CD4-positive, alpha-beta T cell (primary cell): ENCODE measurements around the gene GPR137C. TPM values are rescaled to one million over a fixed set of nuclear protein-coding genes. Genes with fewer than 3 reads are reported as not detected.

Experiments
- ATAC-seq: fragments of 200-7000 bp; cut with Tn5 transposase; one replicate; pipeline ENCODE4 v1.10.0; 2022; ENCODE audit warnings: mild to moderate bottlenecking; ENCODE audit not compliant: poor library complexity
- CTCF ChIA-PET: fragments of 350-600 bp; sonication (Branson Sonifier 250); formaldehyde crosslinking; loops from one replicate; lab custom pipeline; 2021; ENCODE audit warnings: antibody characterized with exemption, inconsistent platforms; lab: Charles Lee
- POLR2A ChIA-PET: fragments of 350-600 bp; sonication (Branson Sonifier 250); formaldehyde crosslinking; loops from one replicate; lab custom pipeline; 2021; ENCODE audit warnings: antibody characterized with exemption, inconsistent platforms; lab: Charles Lee
- DNase-seq, 14 experiments: peaks; one replicate each; pipeline ENCODE4 v3.0.0-alpha.2; 2013 to 2020; ENCODE audit warnings: mixed read lengths in 2 of 14
- H3K27ac ChIP-seq, 2 donors: one replicate each; pipeline versions ENCODE4 v1.5.1 to v1.7.0; 2013; ENCODE audit warnings: low read length in 2 of 2, low read depth in 1 of 2, mild to moderate bottlenecking in 1 of 2
- H3K27me3 ChIP-seq, 2 experiments: 1 replicate in 1 of 2; 2 replicates in 1 of 2; pipeline versions ENCODE4 v1.6.1 to v1.7.0; 2013; ENCODE audit warnings: low read length in 2 of 2, control low read depth in 1 of 2, mild to moderate bottlenecking in 1 of 2, moderate library complexity in 1 of 2; ENCODE audit not compliant: insufficient read depth in 2 of 2, control insufficient read depth in 1 of 2
- H3K36me3 ChIP-seq: one replicate; pipeline ENCODE4 v1.6.1; 2013; ENCODE audit warnings: low read length, control low read depth; ENCODE audit not compliant: insufficient read depth
- H3K4me1 ChIP-seq: one replicate; pipeline ENCODE4 v1.6.1; 2013; ENCODE audit warnings: low read length, control low read depth; ENCODE audit not compliant: insufficient read depth
- H3K4me3 ChIP-seq: one replicate; pipeline ENCODE4 v1.5.1; 2013; ENCODE audit warnings: mild to moderate bottlenecking, low read length, moderate library complexity
- H3K9me3 ChIP-seq, 2 experiments: 1 replicate in 1 of 2; 2 replicates in 1 of 2; pipeline versions ENCODE4 v1.6.1 to v1.7.0; 2013; ENCODE audit warnings: low read length in 2 of 2, mild to moderate bottlenecking in 2 of 2, control low read depth in 1 of 2, moderate library complexity in 1 of 2; ENCODE audit not compliant: control insufficient read depth in 1 of 2, insufficient read depth in 1 of 2
- H3K27ac Mint-ChIP-seq: one replicate; pipeline ENCODE4 v1.8.0; 2020; ENCODE audit warnings: mixed read lengths
- H3K27me3 Mint-ChIP-seq: one replicate; pipeline ENCODE4 v1.8.0; 2021; ENCODE audit warnings: mixed read lengths
- H3K36me3 Mint-ChIP-seq: one replicate; pipeline ENCODE4 v1.8.0; 2021; ENCODE audit warnings: low read depth, mixed read lengths
- H3K4me1 Mint-ChIP-seq: one replicate; pipeline ENCODE4 v1.8.0; 2021; ENCODE audit warnings: low read depth, mixed read lengths
- H3K4me3 Mint-ChIP-seq: one replicate; pipeline ENCODE4 v1.8.0; 2020; ENCODE audit warnings: mild to moderate bottlenecking, mixed read lengths
- H3K9me3 Mint-ChIP-seq: one replicate; pipeline ENCODE4 v1.8.0; 2020; ENCODE audit warnings: mixed read lengths
- intact Hi-C, 2 experiments: fragments of 100-400 bp; cut with DNase I in 1 of 2; cut with micrococcal nuclease in 1 of 2; formaldehyde crosslinking; loops; one replicate each; pipeline versions ENCODE4 v1.15.1 to v1.9.0; 2023 to 2025; cut with DNase I, micrococcal nuclease
- polyA plus RNA-seq, 2 donors: library from polyadenylated mRNA; unstranded; fragments of 120-200 nt; gene quantifications; one replicate each; pipeline ENCODE4 v1.2.1, GENCODE V29; 2013
- total RNA-seq, 174 experiments: library from RNA in 2 of 174; stranded (reverse) in 2 of 174; gene quantifications; one replicate each; pipeline ENCODE4 v1.2.3 and lab custom pipeline; 2021 to 2026
- TF ChIP-seq, protein P1 (sequence below): fragments of 200-600 bp; IDR thresholded peaks from one replicate; pipeline ENCODE4 v1.8.0; 2022; ENCODE audit warnings: antibody characterized with exemption, mild to moderate bottlenecking

The GPR137C gene, protein sequence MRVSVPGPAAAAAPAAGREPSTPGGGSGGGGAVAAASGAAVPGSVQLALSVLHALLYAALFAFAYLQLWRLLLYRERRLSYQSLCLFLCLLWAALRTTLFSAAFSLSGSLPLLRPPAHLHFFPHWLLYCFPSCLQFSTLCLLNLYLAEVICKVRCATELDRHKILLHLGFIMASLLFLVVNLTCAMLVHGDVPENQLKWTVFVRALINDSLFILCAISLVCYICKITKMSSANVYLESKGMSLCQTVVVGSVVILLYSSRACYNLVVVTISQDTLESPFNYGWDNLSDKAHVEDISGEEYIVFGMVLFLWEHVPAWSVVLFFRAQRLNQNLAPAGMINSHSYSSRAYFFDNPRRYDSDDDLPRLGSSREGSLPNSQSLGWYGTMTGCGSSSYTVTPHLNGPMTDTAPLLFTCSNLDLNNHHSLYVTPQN
- total RNA-seq, result under 1 TPM; 0.08 to 0.19 TPM
- polyA plus RNA-seq (2013, experiment 1 of 2), result 0.09 TPM
- polyA plus RNA-seq (2013, experiment 2 of 2), result 0.15 TPM
- 0 to 1.4 (median 0.20) reads per million in 172 experiments for total RNA-seq (lab: John Stamatoyannopoulos, UW)

DNA sequence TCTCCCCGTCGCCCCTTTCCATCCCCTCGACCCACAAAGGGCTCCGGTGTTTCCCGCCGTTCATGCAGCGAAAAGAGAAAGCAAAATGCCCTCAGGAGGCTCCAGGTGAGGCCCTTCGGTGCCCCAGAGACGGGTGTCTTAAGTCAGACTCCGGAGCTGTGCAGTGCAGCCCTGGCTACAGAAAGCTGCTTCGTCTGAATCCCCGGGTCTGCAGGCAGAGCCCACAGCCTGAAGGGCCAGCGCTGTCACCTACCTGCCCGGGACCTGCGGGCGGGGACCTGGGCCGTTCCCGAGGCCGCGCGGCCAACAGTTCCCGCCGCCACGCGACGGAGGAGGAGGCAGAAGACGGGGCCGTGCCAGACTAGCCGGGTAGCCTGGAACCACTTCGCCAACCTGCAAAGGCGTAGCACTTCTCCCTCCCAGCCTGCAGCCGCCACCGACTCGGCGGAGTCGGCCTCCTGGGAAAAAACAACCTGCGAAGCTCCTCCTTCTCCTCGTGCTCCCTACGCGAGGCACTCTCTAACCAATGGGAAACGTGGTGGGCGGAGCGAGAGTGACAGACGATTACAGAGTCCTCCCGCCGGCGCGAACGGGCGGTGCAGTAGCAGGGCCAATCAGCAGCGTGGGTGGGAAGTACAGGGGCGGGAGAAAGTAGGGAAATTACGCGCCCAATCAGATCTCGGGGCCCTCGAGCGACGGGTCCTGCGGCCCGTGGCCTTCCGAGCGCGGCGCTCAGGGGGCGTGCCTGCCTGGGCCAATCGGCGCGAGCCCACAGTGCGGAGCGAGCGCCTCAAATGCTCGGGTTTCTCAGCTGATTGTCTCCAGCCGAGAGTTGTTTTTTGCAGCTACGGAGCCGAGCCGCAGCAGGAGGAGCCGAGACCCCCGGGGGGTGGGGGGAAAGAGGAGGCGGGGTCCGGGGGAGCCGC is at the start of gene GPR137C, which contains the start of gene TXNDC16:
Gene GPR137C (plus strand): TSS at position 774 of the 926 bp plus-strand sequence. CDS start 312 bp downstream, outside the sequence.
Gene TXNDC16 (minus strand): TSS at position 443 of the 926 bp plus-strand sequence. CDS start 8,948 bp downstream, outside the sequence.
- H3K9me3 ChIP-seq, result no peaks in the 10 kb centered on the region
- H3K36me3 ChIP-seq, result peaks cover 7% of the 10 kb centered on the region
- Mint-ChIP-seq H3K36me3 (peaks cover 16% of the 10 kb centered on the region), H3K4me3 (peak within 1 kb of the TSS; percentile 98), H3K4me1 (peaks cover 39% of the 10 kb centered on the region), H3K27ac (peak within 1 kb of the TSS; percentile 91), H3K9me3 (no peaks in the 10 kb centered on the region), H3K27me3 (peaks cover 15% of the 10 kb centered on the region)
- TF ChIP-seq, protein P1, sequence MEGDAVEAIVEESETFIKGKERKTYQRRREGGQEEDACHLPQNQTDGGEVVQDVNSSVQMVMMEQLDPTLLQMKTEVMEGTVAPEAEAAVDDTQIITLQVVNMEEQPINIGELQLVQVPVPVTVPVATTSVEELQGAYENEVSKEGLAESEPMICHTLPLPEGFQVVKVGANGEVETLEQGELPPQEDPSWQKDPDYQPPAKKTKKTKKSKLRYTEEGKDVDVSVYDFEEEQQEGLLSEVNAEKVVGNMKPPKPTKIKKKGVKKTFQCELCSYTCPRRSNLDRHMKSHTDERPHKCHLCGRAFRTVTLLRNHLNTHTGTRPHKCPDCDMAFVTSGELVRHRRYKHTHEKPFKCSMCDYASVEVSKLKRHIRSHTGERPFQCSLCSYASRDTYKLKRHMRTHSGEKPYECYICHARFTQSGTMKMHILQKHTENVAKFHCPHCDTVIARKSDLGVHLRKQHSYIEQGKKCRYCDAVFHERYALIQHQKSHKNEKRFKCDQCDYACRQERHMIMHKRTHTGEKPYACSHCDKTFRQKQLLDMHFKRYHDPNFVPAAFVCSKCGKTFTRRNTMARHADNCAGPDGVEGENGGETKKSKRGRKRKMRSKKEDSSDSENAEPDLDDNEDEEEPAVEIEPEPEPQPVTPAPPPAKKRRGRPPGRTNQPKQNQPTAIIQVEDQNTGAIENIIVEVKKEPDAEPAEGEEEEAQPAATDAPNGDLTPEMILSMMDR, result no peak
- DNase-seq, result peak; percentile 98 to 100 (median 99)
- H3K4me1 ChIP-seq, result peaks cover 32% of the 10 kb centered on the region
- H3K4me3 ChIP-seq, result peak within 1 kb of the TSS; percentile 95
- ATAC-seq, result peak; percentile 85
- intact Hi-C loops, result loop anchor here (1.0 to 10.0 kb wide), 11 partner anchors 102 to 602 kb away; partner anchors contain the start of genes DDHD1 (in 2 of the 2), GNPNAT1 (in 2 of the 2), PSMC6 (in 2 of the 2) and RTRAF (in 1 of the 2)
- ChIA-PET CTCF (interaction anchor here (0.6 to 1.3 kb wide), 3 partner anchors 16 to 252 kb away, joined by 3 read pairs; no protein-coding TSS in a partner anchor), POLR2A (interaction anchor here (0.5 to 3.9 kb wide), 23 partner anchors 9 to 685 kb away, joined by 3 to 31 read pairs (median 5); partner anchors contain the start of genes DDHD1, ERO1A, GNPNAT1 and PSMC6)
- H3K27ac ChIP-seq, result peak within 1 kb of the TSS; percentile 80 to 88
- no peaks in the 10 kb centered on the region for H3K27me3 ChIP-seq

DNA sequence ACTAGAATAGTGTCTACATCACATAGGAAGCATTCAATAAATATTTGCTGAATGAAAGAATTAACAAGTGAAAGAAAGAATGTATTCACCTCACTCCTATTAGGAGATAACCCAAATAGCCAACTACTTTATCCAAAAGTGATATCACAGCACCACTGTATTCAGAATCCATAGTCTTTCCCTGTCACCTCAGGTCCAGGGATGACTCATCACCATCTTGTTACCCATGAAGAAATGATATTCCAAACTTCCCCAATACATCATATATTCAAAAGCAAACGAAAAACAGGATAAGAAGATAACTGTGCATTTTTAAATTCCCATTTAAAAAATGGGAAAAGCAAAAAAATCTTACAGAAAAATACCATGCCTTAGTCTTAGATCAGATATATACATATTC is 39.4 kb upstream of the GPR137C start:
- ATAC-seq (no peak), DNase-seq (no peak)
- ChIA-PET POLR2A (no interaction called here), CTCF (no interaction called here)
- TF ChIP-seq, protein P1, result no peak
- Mint-ChIP-seq H3K4me1 (no peaks in the 10 kb centered on the region), H3K27ac (no peak overlapping the region), H3K4me3 (no peak overlapping the region), H3K9me3 (no peaks in the 10 kb centered on the region), H3K27me3 (no peaks in the 10 kb centered on the region), H3K36me3 (peaks cover 31% of the 10 kb centered on the region)
- H3K27ac ChIP-seq, result no peak overlapping the region
- H3K4me3 ChIP-seq, result no peak overlapping the region
- peaks cover 5% of the 10 kb centered on the region for H3K36me3 ChIP-seq
- intact Hi-C loops, result no loop called here
- peaks cover 0 to 4% of the 10 kb centered on the region in 2 experiments for H3K9me3 ChIP-seq
- H3K4me1 ChIP-seq, result no peaks in the 10 kb centered on the region
- no peaks in the 10 kb centered on the region for H3K27me3 ChIP-seq
